GM12865 (cell line): Measurements from ENCODE around the gene SRCIN1.

Experiments used
- DNase-seq: peaks from one replicate; pipeline ENCODE4 v3.0.0; 2010; ENCODE audit warnings: low read depth
- H3K4me3 ChIP-seq: 2 replicates; pipeline ENCODE4 v1.5.1; 2011; ENCODE audit warnings: mild to moderate bottlenecking, low read depth, low read length, control low read depth
- CTCF ChIP-seq: IDR thresholded peaks from 2 replicates; pipeline ENCODE4 v1.5.1; 2011; ENCODE audit warnings: low read length, control low read depth, low read depth, inconsistent platforms; ENCODE audit not compliant: insufficient read depth; ENCODE audit errors: missing control alignments

SRCIN1 gene

GRCh38 chr17:38619937-38620550 is 14.3 kb upstream of the SRCIN1 start:
- H3K4me3 ChIP-seq = no peak overlapping the region
- DNase-seq = no peak
- TF ChIP-seq CTCF = no peak

DNA sequence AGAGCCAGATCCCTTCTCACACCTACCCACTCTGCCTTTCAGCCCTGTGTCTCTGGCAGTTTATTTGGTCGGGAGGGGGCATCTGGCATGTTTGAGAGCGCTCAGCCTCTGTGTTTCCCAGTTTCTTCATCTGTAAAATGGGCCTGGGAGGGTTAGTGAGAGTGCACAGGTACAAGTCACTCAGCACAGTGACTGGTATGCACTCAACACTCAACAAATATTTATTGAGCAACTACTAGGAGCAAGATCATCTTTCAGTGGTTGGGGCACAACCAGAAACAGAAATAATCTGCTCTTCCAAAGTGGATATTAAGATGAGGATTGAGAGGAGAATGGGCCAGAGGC is 13.7 kb upstream of the SRCIN1 start:
- TF ChIP-seq CTCF = no peak
- DNase-seq = no peak
- no peak overlapping the region for H3K4me3 ChIP-seq

DNA sequence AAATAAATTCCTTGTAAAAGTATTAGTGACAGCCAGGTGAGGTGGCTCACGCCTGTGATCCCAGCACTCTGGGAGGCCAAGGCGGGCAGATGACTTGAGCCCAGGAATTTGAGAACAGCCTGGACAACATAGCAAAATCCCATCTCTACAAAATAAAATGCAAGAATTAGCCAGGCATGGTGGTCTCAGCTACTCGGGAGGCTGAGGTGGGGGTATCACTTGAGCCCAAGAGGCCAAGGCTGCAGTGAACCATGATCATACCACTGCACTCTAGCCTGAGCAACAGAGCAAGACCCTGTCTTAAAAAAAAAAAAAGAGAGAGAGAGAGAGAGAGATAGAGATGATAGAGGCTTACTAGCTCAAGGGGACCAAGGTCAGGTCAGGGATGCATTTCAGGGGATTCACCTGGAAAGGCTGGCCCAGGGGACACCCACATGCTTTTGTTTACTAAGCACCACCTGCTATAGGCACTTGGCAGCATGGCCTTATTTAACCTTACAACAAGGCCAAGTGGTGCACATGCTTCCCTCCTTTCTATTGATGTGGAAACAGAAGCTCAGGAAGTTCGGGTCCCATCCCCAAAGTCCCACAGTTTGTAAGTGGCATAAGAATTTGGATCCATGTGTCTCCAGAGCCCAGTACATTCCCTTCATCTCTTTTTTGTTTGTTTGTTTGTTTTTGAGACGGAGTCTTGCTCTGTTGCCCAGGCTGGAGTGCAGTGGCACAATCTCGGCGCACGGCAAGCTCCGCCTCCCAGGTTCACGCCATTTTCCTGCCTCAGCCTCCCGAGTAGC is 12.4 kb upstream of the SRCIN1 start:
- DNase-seq = no peak
- no peak overlapping the region for H3K4me3 ChIP-seq
- no peak for TF ChIP-seq CTCF

DNA sequence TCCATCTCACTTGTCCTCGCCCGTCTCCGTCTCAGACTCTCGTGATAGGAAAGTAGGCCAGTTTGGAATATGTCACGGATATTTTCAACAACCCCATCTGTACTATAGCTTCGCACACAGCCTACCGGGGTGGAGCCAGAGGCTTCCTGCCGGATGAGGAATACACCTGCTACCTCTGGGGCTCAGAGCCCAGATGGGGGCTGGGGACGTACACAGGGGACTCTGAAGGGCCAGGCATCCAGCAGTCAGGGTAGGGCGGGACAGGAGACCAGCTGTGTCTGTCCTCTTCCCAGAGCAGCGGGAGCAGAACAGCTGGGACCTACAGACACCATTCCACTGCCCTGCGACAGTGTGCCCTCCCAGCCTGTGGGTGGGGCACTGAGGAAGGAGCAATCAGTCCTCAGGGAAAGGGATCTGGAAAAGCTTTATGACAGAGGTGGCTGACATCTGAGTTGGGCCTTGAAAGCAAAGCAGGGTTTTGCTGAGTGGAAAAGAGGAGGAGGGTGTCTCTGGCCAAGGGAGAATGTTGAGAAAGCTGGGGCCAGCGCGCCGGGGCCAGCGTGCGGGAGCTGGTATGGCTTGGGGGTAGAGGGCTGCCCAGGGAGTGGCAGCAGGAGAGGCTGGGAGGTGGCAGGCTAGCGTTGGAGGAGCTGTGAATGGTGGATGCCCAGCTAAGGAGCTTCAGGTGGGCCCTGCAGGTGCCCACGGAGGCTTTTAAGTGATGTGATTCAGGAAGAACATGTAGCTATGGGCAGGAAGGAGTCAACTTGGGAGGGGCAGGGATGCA is 11.5 kb upstream of the SRCIN1 start:
- H3K4me3 ChIP-seq = no peak overlapping the region
- no peak for DNase-seq
- no peak for TF ChIP-seq CTCF

GRCh38 chr17:38616361-38616760 is 10.6 kb upstream of the SRCIN1 start:
- no peak for DNase-seq
- no peak for TF ChIP-seq CTCF
- H3K4me3 ChIP-seq = no peak overlapping the region

DNA sequence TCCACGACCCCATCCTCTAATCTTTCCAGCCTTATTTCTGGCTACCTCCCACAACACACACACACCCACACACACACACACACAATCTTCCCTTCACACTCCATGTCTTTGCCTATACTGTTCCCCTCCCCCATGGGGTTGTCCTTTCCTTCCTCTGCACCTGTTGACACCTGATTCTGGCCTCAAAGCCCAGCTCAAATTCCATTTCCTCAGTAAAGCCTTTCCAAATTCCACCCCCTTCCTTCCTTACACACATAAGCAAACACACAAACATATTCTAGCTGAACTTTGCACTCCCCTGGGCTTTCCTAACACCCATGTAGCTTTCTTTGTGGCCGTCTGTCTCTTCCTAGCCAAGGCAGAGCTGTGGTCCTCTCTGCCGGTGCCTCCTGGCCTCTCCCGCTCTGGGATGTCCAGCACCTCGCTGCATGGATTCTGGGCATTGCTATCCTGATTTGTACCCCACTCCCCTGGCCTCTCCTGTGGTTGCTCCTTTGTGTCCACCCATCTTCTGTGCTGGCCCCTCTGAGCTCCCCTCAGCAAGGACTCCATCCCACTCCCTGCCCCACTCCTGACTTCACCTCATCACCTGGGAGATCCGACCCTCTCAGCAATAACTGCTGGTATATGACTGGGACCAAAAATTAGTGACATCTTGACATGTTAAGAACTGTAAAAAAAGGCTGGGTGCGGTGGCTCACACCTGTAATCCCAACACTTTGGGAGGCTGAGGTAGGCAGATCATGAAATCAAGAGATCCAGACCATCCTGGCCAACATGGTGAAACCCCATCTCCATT is 8.4 kb upstream of the SRCIN1 start:
- TF ChIP-seq CTCF = no peak
- DNase-seq = no peak
- H3K4me3 ChIP-seq = no peak overlapping the region
